Activated naive CD4-positive, alpha-beta T cell treated with anti-CD3 and anti-CD28 coated beads, Interleukin-2, amount 10 ng/mL, durations not matched to agents 7 days and 5 days (primary cell): ENCODE data around the gene SLC25A29.
"Not testable (repeated sequence)": the region's sequence is repeated elsewhere in the genome, so short reads cannot be mapped to it uniquely, and the experiment has no call there.

Experiments used
- CTCF ChIA-PET: fragments of 350-600 bp; sonication (Branson Sonifier 250); formaldehyde crosslinking; loops from one replicate; lab custom pipeline; 2021; ENCODE audit warnings: antibody characterized with exemption; lab: Charles Lee
- DNase-seq: peaks from one replicate; pipeline ENCODE4 v3.0.0-alpha.2; 2020
- H3K27ac Mint-ChIP-seq: one replicate; pipeline ENCODE4 v1.8.0; 2021; ENCODE audit warnings: mild to moderate bottlenecking, moderate library complexity, mixed read lengths
- H3K27me3 Mint-ChIP-seq: one replicate; pipeline ENCODE4 v1.8.0; 2021; ENCODE audit warnings: mild to moderate bottlenecking, mixed read lengths
- H3K36me3 Mint-ChIP-seq: one replicate; pipeline ENCODE4 v1.8.0; 2021; ENCODE audit warnings: mixed read lengths
- H3K4me1 Mint-ChIP-seq: one replicate; pipeline ENCODE4 v1.8.0; 2021; ENCODE audit warnings: mixed read lengths
- H3K4me3 Mint-ChIP-seq: one replicate; pipeline ENCODE4 v1.8.0; 2021; ENCODE audit warnings: mild to moderate bottlenecking, moderate library complexity, mixed read lengths
- H3K9me3 Mint-ChIP-seq: one replicate; pipeline ENCODE4 v1.8.0; 2021; ENCODE audit warnings: mixed read lengths

Gene SLC25A29

GRCh38 chr14:100312110-100312876 lies 6.0 kb upstream of the SLC25A29 start:
- not testable (repeated sequence) for H3K36me3 Mint-ChIP-seq, DNase-seq, H3K27ac Mint-ChIP-seq, H3K9me3 Mint-ChIP-seq, H3K4me1 Mint-ChIP-seq, H3K4me3 Mint-ChIP-seq
- H3K27me3 Mint-ChIP-seq = peaks cover 75% of the 10 kb centered on the region
- CTCF ChIA-PET = interaction anchor here (1.1 kb wide), 1 partner anchor 9 kb away, joined by 3 read pairs; no protein-coding TSS in a partner anchor

DNA sequence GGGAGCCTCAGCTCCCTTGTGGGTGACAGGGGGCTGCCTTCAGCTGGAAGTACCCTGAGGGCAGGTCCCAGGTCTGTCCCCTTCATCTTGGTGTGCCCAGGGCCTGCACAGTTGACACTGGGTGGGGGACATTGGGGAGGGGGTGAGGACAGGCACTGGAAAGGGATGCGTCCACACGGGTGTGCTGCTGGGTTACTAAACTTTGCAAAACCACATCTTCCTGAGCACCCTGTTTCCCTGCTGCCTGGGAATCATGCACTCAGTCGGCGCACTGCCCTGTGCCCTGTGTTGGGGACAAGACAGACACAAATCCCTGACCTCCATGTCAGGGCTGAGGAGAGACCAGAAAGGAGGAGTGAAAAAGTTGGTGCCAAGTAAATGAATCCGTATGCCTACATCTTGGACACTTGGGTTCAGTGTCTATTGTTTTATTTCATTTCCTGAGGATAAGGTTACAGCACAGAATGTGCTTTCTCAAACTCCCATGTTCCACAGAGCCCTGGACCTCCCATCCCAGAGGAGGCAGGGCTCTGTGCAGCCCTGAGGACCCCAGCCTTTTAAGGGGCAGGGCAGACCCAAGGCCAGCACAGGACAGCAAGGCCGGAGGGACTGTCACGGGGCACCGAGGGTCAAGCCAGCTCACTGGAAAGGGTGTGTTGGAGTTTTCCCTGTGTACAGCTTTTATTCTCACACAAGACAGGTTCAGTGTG lies 2.9 kb upstream of the SLC25A29 start:
- peaks cover 15% of the 10 kb centered on the region for H3K4me1 Mint-ChIP-seq
- H3K27me3 Mint-ChIP-seq = peaks cover 95% of the 10 kb centered on the region
- no peak overlapping the region for H3K27ac Mint-ChIP-seq
- no peak for DNase-seq
- CTCF ChIA-PET = interaction anchor here (1.8 kb wide), 1 partner anchor 9 kb away, joined by 5 read pairs; no protein-coding TSS in a partner anchor
- H3K9me3 Mint-ChIP-seq = no peaks in the 10 kb centered on the region
- H3K4me3 Mint-ChIP-seq = no peak overlapping the region
- peaks cover 1% of the 10 kb centered on the region for H3K36me3 Mint-ChIP-seq

DNA sequence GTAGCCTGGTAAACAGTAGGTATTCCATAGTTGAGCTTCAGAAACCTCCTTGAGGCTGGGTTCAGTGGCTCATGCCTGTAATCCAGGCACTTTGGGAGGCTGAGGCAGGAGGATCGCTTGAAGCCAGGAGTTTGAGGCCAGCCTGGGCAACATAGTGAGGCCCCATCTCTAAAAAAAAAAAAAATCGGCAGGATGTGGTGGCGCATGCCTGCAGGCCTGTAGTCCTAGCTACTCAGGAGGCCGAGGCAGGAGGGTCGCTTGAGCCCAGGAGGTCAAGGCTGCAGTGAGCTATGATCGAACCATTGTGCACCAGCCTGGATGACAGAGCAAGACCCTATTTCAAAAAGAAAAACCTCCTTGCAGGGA lies 2.2 kb upstream of the SLC25A29 start:
- Mint-ChIP-seq H3K27me3 (peaks cover 96% of the 10 kb centered on the region), H3K4me1 (peaks cover 15% of the 10 kb centered on the region)
- H3K27ac Mint-ChIP-seq, H3K9me3 Mint-ChIP-seq, H3K36me3 Mint-ChIP-seq, DNase-seq, H3K4me3 Mint-ChIP-seq: not testable (repeated sequence)
- CTCF ChIA-PET = interaction anchor here (0.7 to 1.3 kb wide), 3 partner anchors 9 to 343 kb away, joined by 3 read pairs; no protein-coding TSS in a partner anchor

GRCh38 chr14:100307766-100308426 lies 1.7 kb upstream of the SLC25A29 start:
- CTCF ChIA-PET = interaction anchor here (0.7 to 1.3 kb wide), 3 partner anchors 9 to 343 kb away, joined by 3 read pairs; no protein-coding TSS in a partner anchor
- Mint-ChIP-seq H3K9me3 (no peaks in the 10 kb centered on the region), H3K4me1 (peaks cover 15% of the 10 kb centered on the region), H3K27ac (no peak overlapping the region), H3K36me3 (peaks cover 1% of the 10 kb centered on the region), H3K4me3 (peak overlapping the region; percentile 65), H3K27me3 (peaks cover 96% of the 10 kb centered on the region)
- no peak for DNase-seq

DNA sequence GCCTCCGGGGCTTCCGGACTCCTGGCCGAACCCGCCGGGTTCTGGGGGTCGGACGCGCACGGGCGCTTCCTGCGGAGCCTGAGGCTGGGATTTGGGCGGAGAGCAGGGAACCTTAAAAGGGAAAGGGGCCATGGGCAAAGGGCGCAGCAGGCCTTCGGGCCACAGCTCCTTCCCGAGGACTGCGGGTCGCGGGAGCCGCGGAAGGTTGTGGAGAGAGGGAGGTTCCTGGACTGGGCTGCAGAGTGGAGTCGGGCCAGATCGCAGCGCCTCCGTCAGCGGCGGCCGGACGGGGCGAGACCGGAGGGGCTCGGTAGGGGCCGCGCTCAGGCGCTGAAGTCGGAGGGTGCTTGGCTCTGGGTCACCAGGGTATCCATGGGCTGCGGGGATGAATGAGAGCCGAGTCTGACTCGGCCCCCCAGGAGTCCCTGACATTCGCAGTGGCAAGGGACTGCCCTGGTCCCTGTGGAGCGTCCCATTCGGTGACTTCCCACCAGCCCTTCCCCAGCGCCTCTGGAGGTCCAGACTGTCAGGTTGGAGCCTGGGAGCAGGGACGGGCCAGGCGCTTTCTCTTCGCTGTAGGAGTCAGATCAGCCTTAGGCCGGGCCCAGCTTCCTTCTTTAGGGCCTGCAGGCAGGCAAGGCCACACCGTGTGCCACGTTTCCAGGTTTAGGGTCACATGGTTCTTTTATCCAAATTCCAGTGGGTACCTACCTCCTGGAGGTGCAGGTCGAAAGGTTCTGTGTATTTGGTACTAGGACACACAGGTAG lies 938 bp upstream of the SLC25A29 start:
- CTCF ChIA-PET = interaction anchor here (1.3 kb wide), 1 partner anchor 10 kb away, joined by 3 read pairs; no protein-coding TSS in a partner anchor
- Mint-ChIP-seq H3K4me3 (peak overlapping the region; percentile 65), H3K27ac (no peak overlapping the region), H3K27me3 (peaks cover 93% of the 10 kb centered on the region), H3K4me1 (peaks cover 19% of the 10 kb centered on the region), H3K9me3 (no peaks in the 10 kb centered on the region), H3K36me3 (peaks cover 1% of the 10 kb centered on the region)
- no peak for DNase-seq

DNA sequence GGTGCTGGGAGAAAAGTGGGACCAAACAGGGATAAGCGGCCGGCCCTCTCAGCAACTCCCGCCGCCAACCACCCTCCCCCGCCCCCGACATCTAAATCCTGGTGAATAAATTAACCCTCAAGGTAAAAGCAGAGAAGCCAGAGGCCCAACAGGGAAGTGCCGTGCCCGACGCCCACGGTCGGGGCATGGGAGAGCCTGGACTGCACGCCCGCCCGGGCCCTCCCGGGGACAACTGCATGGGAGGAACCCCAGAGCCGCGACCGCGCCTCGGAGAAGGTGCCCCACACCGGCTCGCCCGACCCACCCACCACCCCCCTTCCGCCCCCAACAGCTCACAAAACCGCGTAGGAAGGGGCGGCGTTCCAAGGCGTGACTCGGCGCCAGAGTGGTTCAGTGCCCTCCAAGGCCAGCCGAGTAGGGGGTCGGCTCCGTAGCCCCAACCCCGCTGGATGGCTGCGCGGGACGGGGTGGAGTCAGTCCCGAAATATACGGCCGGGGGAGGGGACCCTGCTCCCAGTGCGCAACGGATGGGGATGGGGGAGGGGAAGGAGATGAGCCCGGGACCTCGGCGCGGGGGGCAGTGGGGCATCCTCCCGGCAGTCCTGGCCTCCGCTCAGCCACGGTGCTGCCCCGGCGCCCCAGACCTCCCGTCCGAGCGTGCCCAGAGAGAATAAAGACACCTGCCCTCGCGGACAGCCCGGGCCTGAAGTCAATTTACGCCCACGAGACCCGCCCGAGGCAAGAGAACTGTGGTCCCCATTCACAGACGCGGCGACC lies 732 bp downstream of the SLC25A29 start:
- Mint-ChIP-seq H3K4me3 (peak overlapping the region; percentile 74), H3K9me3 (no peaks in the 10 kb centered on the region), H3K4me1 (peaks cover 19% of the 10 kb centered on the region), H3K36me3 (peaks cover 1% of the 10 kb centered on the region), H3K27me3 (peaks cover 78% of the 10 kb centered on the region), H3K27ac (no peak overlapping the region)
- peak; percentile 55 for DNase-seq
- CTCF ChIA-PET = no interaction called here

DNA sequence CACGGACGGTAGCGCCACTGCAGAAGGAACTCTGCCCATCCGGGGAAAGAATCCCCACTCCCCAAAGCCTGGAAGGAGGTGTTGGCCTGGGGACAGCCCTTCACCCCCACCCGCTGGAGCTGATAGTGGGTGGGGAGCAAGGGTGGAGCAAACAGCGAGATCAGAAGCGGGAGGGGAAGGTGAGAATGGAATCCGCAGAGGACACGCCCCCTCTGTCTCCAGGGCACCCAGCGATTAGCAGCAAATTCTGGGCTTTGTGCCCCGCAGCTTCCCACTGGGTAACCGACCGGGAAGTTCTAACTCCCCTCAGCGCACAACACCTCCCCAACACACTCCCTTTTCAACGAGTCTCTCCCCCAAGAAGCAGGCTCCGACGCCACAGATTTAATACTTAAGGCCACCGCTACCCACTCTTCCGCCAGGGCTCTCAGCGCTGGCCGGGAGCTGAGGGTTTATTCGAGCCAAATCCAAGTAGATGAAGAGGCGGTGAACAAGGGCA lies 1.4 kb downstream of the SLC25A29 start:
- CTCF ChIA-PET = no interaction called here
- Mint-ChIP-seq H3K4me3 (peak overlapping the region; percentile 74), H3K9me3 (no peaks in the 10 kb centered on the region), H3K36me3 (peaks cover 1% of the 10 kb centered on the region), H3K4me1 (peaks cover 19% of the 10 kb centered on the region), H3K27ac (no peak overlapping the region), H3K27me3 (peaks cover 72% of the 10 kb centered on the region)
- DNase-seq = peak; percentile 37

DNA sequence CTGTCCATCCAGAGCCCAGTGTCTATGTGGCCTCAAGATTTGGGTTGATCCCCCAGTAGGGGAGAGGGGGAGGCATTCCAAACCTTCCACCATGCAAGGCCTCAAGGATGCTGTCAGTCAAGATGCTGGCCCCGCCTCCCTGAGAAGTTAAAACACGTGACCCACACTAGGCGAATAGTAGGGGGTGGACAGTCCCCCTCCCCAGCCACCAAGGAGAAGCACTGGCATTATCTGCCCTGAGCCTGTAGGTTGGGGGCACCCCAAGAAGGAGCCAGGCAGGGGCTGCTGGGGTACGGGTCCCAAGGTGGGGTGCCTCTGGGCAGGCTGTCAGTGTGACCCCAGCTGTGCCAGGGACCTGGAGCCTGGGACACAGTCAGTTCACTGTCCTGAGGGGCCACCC lies 2.3 kb downstream of the SLC25A29 start:
- H3K27ac Mint-ChIP-seq = no peak overlapping the region
- H3K4me3 Mint-ChIP-seq = no peak overlapping the region
- peaks cover 69% of the 10 kb centered on the region for H3K27me3 Mint-ChIP-seq
- no peaks in the 10 kb centered on the region for H3K9me3 Mint-ChIP-seq
- H3K4me1 Mint-ChIP-seq = peaks cover 19% of the 10 kb centered on the region
- no peak for DNase-seq
- H3K36me3 Mint-ChIP-seq = peaks cover 1% of the 10 kb centered on the region
- CTCF ChIA-PET = interaction anchor here (1.3 to 1.7 kb wide), 2 partner anchors 10 to 37 kb away, joined by 3 to 6 read pairs; no protein-coding TSS in a partner anchor

GRCh38 chr14:100303179-100303578 lies 3.1 kb downstream of the SLC25A29 start:
- H3K9me3 Mint-ChIP-seq = no peaks in the 10 kb centered on the region
- peaks cover 19% of the 10 kb centered on the region for H3K4me1 Mint-ChIP-seq
- peaks cover 1% of the 10 kb centered on the region for H3K36me3 Mint-ChIP-seq
- peak; percentile 38 for DNase-seq
- H3K4me3 Mint-ChIP-seq = no peak overlapping the region
- no peak overlapping the region for H3K27ac Mint-ChIP-seq
- H3K27me3 Mint-ChIP-seq = peaks cover 68% of the 10 kb centered on the region
- CTCF ChIA-PET = interaction anchor here (0.7 to 1.7 kb wide), 4 partner anchors 9 to 74 kb away, joined by 3 to 13 read pairs (median 5); no protein-coding TSS in a partner anchor

GRCh38 chr14:100302616-100303015 lies 3.6 kb downstream of the SLC25A29 start:
- DNase-seq = no peak
- Mint-ChIP-seq H3K4me3 (no peak overlapping the region), H3K27ac (no peak overlapping the region), H3K27me3 (peaks cover 67% of the 10 kb centered on the region), H3K4me1 (peaks cover 18% of the 10 kb centered on the region), H3K9me3 (no peaks in the 10 kb centered on the region), H3K36me3 (peaks cover 1% of the 10 kb centered on the region)
- CTCF ChIA-PET = interaction anchor here (0.7 to 1.7 kb wide), 3 partner anchors 9 to 75 kb away, joined by 4 to 13 read pairs (median 6); no protein-coding TSS in a partner anchor

GRCh38 chr14:100299238-100299560 lies 7.0 kb downstream of the SLC25A29 start:
- no peaks in the 10 kb centered on the region for H3K36me3 Mint-ChIP-seq
- CTCF ChIA-PET = no interaction called here
- H3K27ac Mint-ChIP-seq = no peak overlapping the region
- H3K27me3 Mint-ChIP-seq = peaks cover 35% of the 10 kb centered on the region
- H3K4me1 Mint-ChIP-seq = peaks cover 3% of the 10 kb centered on the region
- no peaks in the 10 kb centered on the region for H3K9me3 Mint-ChIP-seq
- no peak overlapping the region for H3K4me3 Mint-ChIP-seq
- no peak for DNase-seq

- no peak overlapping the region for H3K27ac Mint-ChIP-seq
- DNase-seq = no peak
These were observed 7.5 kb downstream of the SLC25A29 start for GRCh38 chr14:100298551-100299237.

More at GRCh38 chr14:100298551-100299237, 7.5 kb downstream of the SLC25A29 start:
- CTCF ChIA-PET = interaction anchor here (1.2 kb wide), 1 partner anchor 11 kb away, joined by 3 read pairs; no protein-coding TSS in a partner anchor
- H3K36me3 Mint-ChIP-seq = no peaks in the 10 kb centered on the region
- H3K27me3 Mint-ChIP-seq = peaks cover 30% of the 10 kb centered on the region
- H3K9me3 Mint-ChIP-seq = no peaks in the 10 kb centered on the region
- H3K4me1 Mint-ChIP-seq = peaks cover 3% of the 10 kb centered on the region
- no peak overlapping the region for H3K4me3 Mint-ChIP-seq
